ENCODE measurements around the gene PRR13.
A peak's percentile ranks its signal among the peaks of the same experiment; 100 is the strongest.
"Not testable (repeated sequence)": the region's sequence is repeated elsewhere in the genome, so short reads cannot be mapped to it uniquely, and the experiment has no call there.

PRR13 gene

GRCh38 chr12:53441040-53441833, at the start of gene PRR13:
Gene PRR13 (plus strand): TSS chr12:53441734. CDS start chr12:53442715, 981 bp downstream.
- peak; percentile 99 for DNase-seq

DNA sequence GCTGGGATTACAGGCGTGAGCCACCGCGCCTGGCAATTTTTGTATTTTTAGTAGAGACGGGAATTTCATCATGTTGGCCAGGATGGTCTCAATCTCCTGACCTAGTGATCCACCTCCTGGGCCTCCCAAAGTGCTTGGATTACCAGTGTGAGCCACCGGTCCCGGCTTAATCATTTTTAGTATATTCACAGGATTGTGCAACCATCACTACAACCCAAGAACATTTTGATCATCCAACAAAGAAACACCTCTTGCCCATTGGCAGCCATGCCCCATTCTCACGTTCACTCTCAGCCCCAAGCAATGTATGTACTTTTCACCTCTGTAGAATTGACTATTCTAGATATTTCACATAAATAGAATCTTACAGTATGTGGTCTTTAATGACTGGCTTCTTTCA, 41.6 kb upstream of the PRR13 start:
- no peak for DNase-seq

- not testable (repeated sequence) for DNase-seq
Measured at GRCh38 chr12:53402351-53402750, 39.2 kb upstream of the PRR13 start.

DNA sequence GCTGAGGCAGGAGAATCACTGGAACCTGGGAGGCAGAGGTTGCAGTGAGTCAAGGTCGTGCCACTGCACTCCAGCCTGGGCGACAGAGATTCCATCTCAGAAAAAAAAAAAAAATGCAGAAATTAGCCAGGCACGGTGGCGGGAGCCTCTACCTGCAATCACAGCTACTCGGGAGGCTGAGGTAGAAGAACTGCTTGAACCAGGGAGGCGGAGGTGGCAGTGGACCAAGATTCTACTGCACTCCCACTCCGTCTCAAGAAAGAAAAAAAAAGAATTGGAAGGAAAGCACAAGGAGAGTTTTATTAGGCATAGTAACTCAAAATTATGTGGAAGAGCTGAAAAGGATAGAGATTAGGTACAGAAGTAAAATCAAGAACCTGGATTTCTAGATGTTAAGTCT, 38.7 kb upstream of the PRR13 start:
- DNase-seq = no peak

DNA sequence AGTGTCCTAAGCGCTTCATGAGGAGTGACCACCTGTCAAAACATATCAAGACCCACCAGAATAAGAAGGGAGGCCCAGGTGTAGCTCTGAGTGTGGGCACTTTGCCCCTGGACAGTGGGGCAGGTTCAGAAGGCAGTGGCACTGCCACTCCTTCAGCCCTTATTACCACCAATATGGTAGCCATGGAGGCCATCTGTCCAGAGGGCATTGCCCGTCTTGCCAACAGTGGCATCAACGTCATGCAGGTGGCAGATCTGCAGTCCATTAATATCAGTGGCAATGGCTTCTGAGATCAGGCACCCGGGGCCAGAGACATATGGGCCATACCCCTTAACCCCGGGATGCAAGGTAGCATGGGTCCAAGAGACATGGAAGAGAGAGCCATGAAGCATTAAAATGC, 30.6 kb upstream of the PRR13 start:
- no peak for DNase-seq

GRCh38 chr12:53413485-53414204, 27.9 kb upstream of the PRR13 start:
- no peak for DNase-seq

DNA sequence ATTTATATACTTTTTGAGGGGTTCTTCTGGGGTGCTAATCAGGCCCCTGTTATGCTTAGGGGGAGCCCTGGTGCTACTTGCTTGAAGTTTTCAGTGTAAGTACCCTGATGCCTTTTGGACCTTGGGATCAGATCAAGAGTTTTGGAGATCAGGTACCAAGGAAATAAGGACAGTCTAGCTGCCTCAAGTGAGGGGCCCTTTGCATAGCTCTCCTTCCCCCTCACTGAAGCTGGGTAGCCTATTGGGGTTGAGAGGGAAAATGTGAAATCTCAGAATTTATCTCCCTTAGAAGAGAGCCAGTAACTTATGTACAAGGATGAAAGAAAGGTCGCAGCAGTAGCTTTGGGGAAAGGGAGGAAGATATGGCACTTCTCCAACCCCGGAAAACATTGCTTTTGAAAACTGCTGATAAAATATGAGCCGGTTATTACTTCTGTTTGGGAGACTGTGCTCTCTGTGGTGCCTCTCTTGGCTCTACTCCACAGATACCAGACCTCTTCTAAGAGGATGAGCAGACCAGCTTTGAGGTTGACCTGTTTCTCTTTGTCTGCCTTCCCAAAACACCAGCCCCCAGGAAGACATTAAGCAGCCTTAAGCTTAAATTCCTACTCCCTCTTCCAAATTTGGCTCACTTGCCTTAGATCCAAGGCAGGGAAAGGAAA, 26.6 kb upstream of the PRR13 start:
- DNase-seq = no peak

DNA sequence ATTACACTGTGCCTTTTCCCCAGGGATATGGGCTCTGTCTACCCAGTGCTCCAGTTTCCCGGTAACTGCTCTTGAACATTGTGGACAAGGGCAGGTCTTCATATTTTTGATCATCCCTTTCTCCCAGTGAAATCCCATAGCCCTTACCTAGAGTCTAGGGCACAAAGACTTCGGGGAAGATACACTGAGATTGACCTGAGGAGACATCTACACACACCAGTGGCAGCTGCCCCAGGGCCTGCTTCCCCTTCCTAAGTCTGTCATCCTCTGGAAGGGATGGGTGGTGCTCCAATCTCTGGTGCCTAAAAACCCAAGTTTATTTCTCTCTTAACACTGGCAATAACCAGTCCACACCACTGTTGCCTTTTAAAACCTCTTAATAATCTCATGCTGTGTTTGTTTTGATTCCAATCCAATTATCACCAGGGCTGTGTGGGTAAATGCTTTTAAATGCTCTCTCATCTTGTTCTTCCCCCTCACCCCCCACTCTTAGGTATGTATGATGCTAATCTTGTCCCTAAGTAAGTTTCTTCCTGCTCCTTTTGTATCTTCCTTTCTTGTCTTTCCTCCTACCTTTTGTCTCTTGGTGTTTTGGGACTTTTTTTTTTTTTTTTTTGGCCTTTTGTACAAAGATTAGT, 25.7 kb upstream of the PRR13 start:
- DNase-seq = not testable (repeated sequence)

DNA sequence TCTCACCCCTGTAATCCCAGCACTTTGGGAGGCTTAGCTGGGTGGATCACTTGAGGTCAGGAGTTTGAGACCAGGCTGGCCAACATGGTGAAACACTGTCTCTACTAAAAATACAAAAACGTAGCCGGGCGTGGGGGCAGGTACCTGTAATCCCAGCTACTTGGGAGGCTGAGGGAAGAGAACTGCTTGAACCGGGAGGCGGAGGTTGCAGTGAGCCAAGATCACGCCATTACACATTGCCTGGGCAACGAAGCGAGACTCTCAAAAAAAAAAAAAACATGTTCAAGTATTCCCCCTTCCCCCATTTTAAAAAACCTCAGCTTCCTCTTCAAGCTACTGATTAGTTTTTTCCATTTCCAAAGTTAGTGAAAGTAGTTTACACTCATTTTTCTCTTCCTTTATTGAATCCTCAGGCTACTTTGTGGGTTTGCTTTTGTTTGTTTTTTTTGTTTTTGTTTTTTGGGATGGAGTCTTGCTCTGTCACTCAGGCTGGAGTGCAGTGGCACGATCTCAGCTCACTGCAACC, 24.2 kb upstream of the PRR13 start:
- not testable (repeated sequence) for DNase-seq

DNA sequence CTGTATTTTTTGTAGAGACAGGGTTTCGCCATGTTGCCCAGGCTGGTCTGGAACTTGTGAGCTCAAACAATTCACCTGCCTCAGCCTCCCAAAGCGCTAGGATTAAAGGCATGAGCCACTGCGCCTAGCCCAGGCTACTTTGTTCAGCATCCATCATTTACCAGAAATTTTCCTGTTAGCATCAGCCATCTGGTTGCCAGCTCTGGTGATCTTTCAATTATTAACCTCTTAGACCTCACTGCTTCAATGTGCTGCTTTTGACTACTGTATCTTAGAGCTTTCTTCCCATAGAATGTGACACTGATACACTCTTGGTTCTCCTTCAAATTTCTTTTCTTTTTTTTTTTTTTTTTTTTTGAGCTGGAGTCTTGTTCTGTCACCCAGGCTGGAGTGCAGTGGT, 23.3 kb upstream of the PRR13 start:
- no peak for DNase-seq

DNA sequence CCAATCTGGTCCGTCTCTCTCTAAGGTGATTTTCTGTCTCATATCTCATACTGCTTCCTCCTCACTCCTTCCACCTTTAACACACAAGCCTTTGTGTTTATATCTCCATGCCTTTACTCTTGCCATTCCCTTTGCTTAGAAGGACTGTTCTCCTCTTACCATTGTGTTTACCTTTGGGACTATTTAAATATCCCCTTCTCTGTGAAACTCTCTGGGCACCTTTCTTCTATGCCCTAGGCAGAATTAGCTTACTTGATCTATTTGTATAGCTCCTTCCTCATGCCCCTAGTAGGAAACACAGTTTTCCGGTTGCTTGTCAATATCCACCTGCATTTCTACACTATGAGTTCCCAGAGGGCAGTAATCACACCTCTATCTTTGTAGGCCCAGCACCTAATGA, 21.8 kb upstream of the PRR13 start:
- DNase-seq = no peak

DNA sequence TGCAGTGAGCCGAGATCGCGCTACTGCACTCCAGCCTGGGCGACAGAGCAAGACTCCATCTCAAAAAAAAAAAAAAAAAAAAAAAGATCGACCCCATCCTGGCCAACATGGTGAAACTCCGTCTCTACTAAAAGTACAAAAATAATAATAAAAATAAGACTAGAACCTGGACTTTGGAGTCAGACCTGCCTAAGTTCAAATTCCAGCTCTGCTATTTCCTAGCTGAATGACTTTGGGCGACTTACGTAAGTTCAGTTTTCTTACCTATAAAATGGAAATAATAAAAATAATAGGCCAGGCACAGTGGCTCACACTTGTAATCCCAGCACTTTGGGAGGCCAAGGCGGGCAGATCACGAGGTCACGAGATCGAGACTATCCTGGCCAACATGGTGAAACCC, 19.3 kb upstream of the PRR13 start:
- not testable (repeated sequence) for DNase-seq

DNA sequence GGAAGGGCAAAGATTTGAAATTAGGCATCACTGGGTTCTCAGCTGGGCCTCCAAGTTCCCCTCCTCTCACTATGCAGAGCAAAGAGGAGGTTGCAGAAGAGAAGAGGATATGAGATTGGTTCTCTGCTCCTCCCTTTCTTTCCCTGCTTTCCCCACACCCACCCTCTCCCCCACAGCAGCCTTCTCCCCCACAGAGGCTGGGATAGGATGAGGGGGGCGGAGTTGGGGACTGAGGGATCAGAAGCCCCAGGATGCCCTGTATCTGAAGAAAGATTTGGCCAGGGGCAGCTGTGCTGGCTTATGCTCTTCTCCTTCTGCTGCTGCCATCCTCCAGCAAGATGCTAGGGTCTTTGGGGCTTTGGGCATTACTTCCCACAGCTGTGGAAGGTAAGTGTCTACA, 17.9 kb upstream of the PRR13 start, which contains the start of gene AMHR2:
Gene AMHR2 (plus strand): TSS at position 259 of the 400 bp plus-strand sequence. CDS start 80 bp downstream, at position 339.
- DNase-seq = no peak

GRCh38 chr12:53424626-53425514, 16.7 kb upstream of the PRR13 start:
- no peak for DNase-seq

DNA sequence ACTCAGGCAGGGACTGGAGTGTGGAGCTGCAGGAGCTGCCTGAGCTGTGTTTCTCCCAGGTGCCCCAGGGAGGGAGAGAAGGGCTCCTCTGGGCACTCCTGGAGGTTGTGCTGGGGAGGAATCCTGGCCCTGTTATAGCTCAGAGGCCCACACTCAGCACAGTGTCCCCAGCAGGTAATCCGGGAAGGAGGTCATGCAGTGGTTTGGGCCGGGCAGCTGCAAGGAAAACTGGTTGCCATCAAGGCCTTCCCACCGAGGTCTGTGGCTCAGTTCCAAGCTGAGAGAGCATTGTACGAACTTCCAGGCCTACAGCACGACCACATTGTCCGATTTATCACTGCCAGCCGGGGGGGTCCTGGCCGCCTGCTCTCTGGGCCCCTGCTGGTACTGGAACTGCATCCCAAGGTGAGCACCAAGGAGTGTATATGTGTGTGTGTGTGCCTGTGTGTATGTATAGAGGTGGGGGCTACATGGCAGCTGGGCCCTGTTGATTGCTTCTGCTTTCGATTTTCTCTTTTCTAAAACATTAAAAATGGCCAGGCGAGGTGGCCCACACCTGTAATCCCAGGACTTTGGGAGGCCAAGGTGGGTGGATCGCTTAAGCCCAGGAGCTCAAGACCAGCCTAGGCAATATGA, 15.9 kb upstream of the PRR13 start:
- no peak for DNase-seq

- DNase-seq = peak; percentile 23
Measured at GRCh38 chr12:53427905-53428594, 13.5 kb upstream of the PRR13 start.

GRCh38 chr12:53428741-53429140, 12.8 kb upstream of the PRR13 start:
- DNase-seq = no peak

- no peak for DNase-seq
Measured at GRCh38 chr12:53430116-53430515, 11.4 kb upstream of the PRR13 start.

- no peak for DNase-seq
Measured at GRCh38 chr12:53431187-53431586, 10.3 kb upstream of the PRR13 start.

GRCh38 chr12:53435326-53435725, 6.2 kb upstream of the PRR13 start:
- not testable (repeated sequence) for DNase-seq

DNA sequence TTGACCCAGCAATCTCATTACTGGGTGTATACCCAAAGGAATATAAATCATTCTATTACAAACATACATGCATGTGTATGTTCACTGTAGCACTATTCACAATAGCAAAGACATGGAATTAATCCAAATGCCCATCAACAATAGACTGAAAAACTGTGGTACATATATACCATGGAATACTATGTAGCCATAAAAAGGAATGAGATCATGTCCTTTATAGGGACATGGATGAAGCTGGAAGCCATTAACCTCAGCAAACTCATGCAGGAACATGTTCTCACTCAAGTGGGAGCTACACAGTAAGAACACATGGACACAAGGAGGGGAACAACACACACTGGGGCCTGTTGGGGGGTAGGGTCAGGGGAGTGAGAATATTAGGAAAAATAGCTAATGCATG, 2.0 kb upstream of the PRR13 start:
- not testable (repeated sequence) for DNase-seq
